Endodermal cell (in vitro differentiated cells): ENCODE results near the gene CTTNBP2NL. TPM values are rescaled to one million over a fixed set of nuclear protein-coding genes. Genes with fewer than 3 reads are reported as not detected.

Source experiments
- DNase-seq: peaks from one replicate; pipeline ENCODE4 v3.0.0-alpha.2; 2017
- H3K27ac ChIP-seq: 2 replicates; pipeline ENCODE4 v1.5.1; 2013; ENCODE audit warnings: mild to moderate bottlenecking, low read depth, low read length, moderate library complexity
- H3K27me3 ChIP-seq: 2 replicates; pipeline ENCODE4 v1.6.1; 2013; ENCODE audit warnings: mild to moderate bottlenecking, low read length, moderate library complexity; ENCODE audit not compliant: insufficient read depth, control insufficient read depth, poor library complexity, severe bottlenecking
- H3K36me3 ChIP-seq: 2 replicates; pipeline ENCODE4 v1.7.0; 2013; ENCODE audit warnings: mild to moderate bottlenecking, low read length, moderate library complexity; ENCODE audit not compliant: control insufficient read depth, insufficient read depth
- H3K4me1 ChIP-seq: one replicate; pipeline ENCODE4 v1.7.0; 2013; ENCODE audit warnings: low read length; ENCODE audit not compliant: control insufficient read depth, insufficient read depth
- H3K4me3 ChIP-seq: 2 replicates; pipeline ENCODE4 v1.5.1; 2013; ENCODE audit warnings: mild to moderate bottlenecking, low read length, moderate library complexity
- H3K9ac ChIP-seq: 2 replicates; pipeline ENCODE4 v1.6.1; 2013; ENCODE audit warnings: mild to moderate bottlenecking, low read length, moderate library complexity; ENCODE audit not compliant: poor library complexity, severe bottlenecking; ENCODE audit errors: extremely low read depth
- H3K9me3 ChIP-seq: 2 replicates; pipeline ENCODE4 v1.6.1; 2013; ENCODE audit warnings: mild to moderate bottlenecking, low read length, moderate library complexity; ENCODE audit not compliant: control insufficient read depth
- H3K27ac Mint-ChIP-seq: 2 replicates; pipeline ENCODE4 v1.8.0; 2020; ENCODE audit warnings: mixed read lengths
- H3K27me3 Mint-ChIP-seq: 2 replicates; pipeline ENCODE4 v1.8.0; 2021; ENCODE audit warnings: mild to moderate bottlenecking, mixed read lengths; ENCODE audit not compliant: insufficient read depth
- H3K36me3 Mint-ChIP-seq: 2 replicates; pipeline ENCODE4 v1.8.0; 2020; ENCODE audit warnings: low read depth, mixed read lengths
- H3K4me1 Mint-ChIP-seq: 2 replicates; pipeline ENCODE4 v1.8.0; 2020; ENCODE audit warnings: mixed read lengths
- H3K4me3 Mint-ChIP-seq: 2 replicates; pipeline ENCODE4 v1.8.0; 2020; ENCODE audit warnings: mild to moderate bottlenecking, moderate library complexity, mixed read lengths
- H3K9me3 Mint-ChIP-seq: 2 replicates; pipeline ENCODE4 v1.8.0; 2020; ENCODE audit warnings: mild to moderate bottlenecking, mixed read lengths
- CTCF ChIP-seq: fragments of 200-600 bp; sonication (generic); conservative IDR thresholded peaks from 2 replicates; pipeline ENCODE4 v1.5.0; 2021; ENCODE audit warnings: antibody characterized with exemption, mild to moderate bottlenecking
- WGBS, 2 experiments: methylation state at CpG; one replicate each; pipeline versions ENCODE4 v1.1.5 to v1.1.7; 2013; ENCODE audit warnings: missing lambda C conversion rate in 2 of 2, mixed read lengths in 1 of 2; ENCODE audit not compliant: insufficient coverage in 1 of 2, insufficient read length in 1 of 2; 5-methylcytosine and 5-hydroxymethylcytosine counted together
- total RNA-seq, 2 donors: library from RNA; stranded (reverse); fragmentation: NEBNext Ultra II Directional in 1 of 2; extraction: Animal tissue kit (Norgen Biotek cat#: 25700) in 1 of 2; gene quantifications; 2 replicates in 1 of 2; 3 replicates in 1 of 2; pipeline ENCODE4 v1.2.1, GENCODE V29; 2021

Gene CTTNBP2NL
- total RNA-seq, 2 donors from 2014 or later, result 36.0 to 41.5 TPM

GRCh38 chr1:112429749-112430148, 33.7 kb downstream of the CTTNBP2NL start:
- Mint-ChIP-seq H3K27me3 (no peaks in the 10 kb centered on the region), H3K4me1 (no peaks in the 10 kb centered on the region), H3K9me3 (no peaks in the 10 kb centered on the region), H3K36me3 (peaks cover 17% of the 10 kb centered on the region), H3K4me3 (no peak overlapping the region), H3K27ac (no peak overlapping the region)
- no peak for DNase-seq
- WGBS, 2 experiments, result 84 to 100% methylated on average over 1 of the region's 1 CpG
- H3K36me3 ChIP-seq, result peaks cover 41% of the 10 kb centered on the region
- no peak overlapping the region for H3K9ac ChIP-seq
- H3K4me1 ChIP-seq, result no peaks in the 10 kb centered on the region
- no peaks in the 10 kb centered on the region for H3K9me3 ChIP-seq
- no peaks in the 10 kb centered on the region for H3K27me3 ChIP-seq
- TF ChIP-seq CTCF, result no peak
- no peak overlapping the region for H3K4me3 ChIP-seq
- no peak overlapping the region for H3K27ac ChIP-seq

- Mint-ChIP-seq H3K27me3 (no peaks in the 10 kb centered on the region), H3K36me3 (peaks cover 11% of the 10 kb centered on the region), H3K27ac (no peak overlapping the region), H3K4me3 (no peak overlapping the region), H3K4me1 (no peaks in the 10 kb centered on the region), H3K9me3 (no peaks in the 10 kb centered on the region)
- no peak for DNase-seq
- Histone ChIP-seq H3K36me3 (peaks cover 42% of the 10 kb centered on the region), H3K9me3 (no peaks in the 10 kb centered on the region), H3K27me3 (no peaks in the 10 kb centered on the region), H3K27ac (no peak overlapping the region), H3K4me3 (no peak overlapping the region), H3K9ac (no peak overlapping the region), H3K4me1 (no peaks in the 10 kb centered on the region)
- no peak for TF ChIP-seq CTCF
- 92% methylated on average over 1 of the region's 1 CpG; no CpG with 5 or more reads in 1 of the 2 experiments for WGBS, 2 experiments
Measured at GRCh38 chr1:112431038-112431437, 35.0 kb downstream of the CTTNBP2NL start.

GRCh38 chr1:112435448-112435847, 39.4 kb downstream of the CTTNBP2NL start:
- 89 to 100% methylated on average over 1 to 2 of the region's 3 CpGs for WGBS, 2 experiments
- H3K4me3 Mint-ChIP-seq, result no peak overlapping the region
- no peaks in the 10 kb centered on the region for H3K4me1 Mint-ChIP-seq

More at GRCh38 chr1:112435448-112435847, 39.4 kb downstream of the CTTNBP2NL start:
- Mint-ChIP-seq H3K9me3 (peaks cover 5% of the 10 kb centered on the region), H3K27me3 (no peaks in the 10 kb centered on the region), H3K36me3 (peaks cover 22% of the 10 kb centered on the region), H3K27ac (no peak overlapping the region)
- H3K4me3 ChIP-seq, result no peak overlapping the region
- H3K9me3 ChIP-seq, result no peaks in the 10 kb centered on the region
- no peak for DNase-seq
- no peak for TF ChIP-seq CTCF
- no peak overlapping the region for H3K9ac ChIP-seq
- H3K36me3 ChIP-seq, result peaks cover 17% of the 10 kb centered on the region
- no peaks in the 10 kb centered on the region for H3K27me3 ChIP-seq
- H3K27ac ChIP-seq, result no peak overlapping the region
- no peaks in the 10 kb centered on the region for H3K4me1 ChIP-seq
